ENCODE measurements around the gene KANSL2. TPM values are rescaled to one million over a fixed set of nuclear protein-coding genes. Genes with fewer than 3 reads are reported as not detected.

Gene KANSL2
- total RNA-seq, 1 donor from 2014 or later, result 23.3 TPM

Other genes with a start within 250 kb of the KANSL2 start
- not detected for gene ANP32D, start 209.7 kb downstream of the KANSL2 start, total RNA-seq
- gene C12orf54, start 199.7 kb downstream of the KANSL2 start, total RNA-seq, result 8.5 TPM
- gene OR8S1, start 156.6 kb downstream of the KANSL2 start, total RNA-seq, result not detected
- gene LALBA, start 112.2 kb downstream of the KANSL2 start, total RNA-seq, result not detected
- 17.9 TPM for gene CCNT1, start 34.5 kb upstream of the KANSL2 start, total RNA-seq
- 11.1 TPM for gene ADCY6, start 106.9 kb upstream of the KANSL2 start, total RNA-seq
- gene CACNB3, start 136.3 kb upstream of the KANSL2 start, total RNA-seq, result 28.8 TPM
- gene DDX23, start 169.9 kb upstream of the KANSL2 start, total RNA-seq, result 37.3 TPM
- gene RND1, start 183.6 kb upstream of the KANSL2 start, total RNA-seq, result 2.6 TPM
- gene FKBP11, start 243.3 kb upstream of the KANSL2 start, total RNA-seq, result 13.1 TPM

Data from esophagus mucosa (tissue), 1 donor.